Uterus (tissue), 4 donors: ENCODE results near the gene CMBL. TPM values are rescaled to one million over a fixed set of nuclear protein-coding genes. Genes with fewer than 3 reads are reported as not detected.

Source experiments
- DNase-seq, 2 donors: peaks; one replicate each; pipeline ENCODE4 v3.0.0-alpha.2; 2019 to 2020
- H3K27ac ChIP-seq, 2 donors: fragments of 200-600 bp; sonication (generic); 1 replicate in 1 of 2; 2 replicates in 1 of 2; pipeline ENCODE4 v1.5.1; 2016 to 2018
- H3K27me3 ChIP-seq, 2 donors: fragments of 200-600 bp; sonication (generic); one replicate each; pipeline ENCODE4 v1.5.1; 2018 to 2019; ENCODE audit warnings: control low read depth in 1 of 2
- H3K36me3 ChIP-seq, 2 donors: fragments of 200-600 bp; sonication (generic); one replicate each; pipeline ENCODE4 v1.5.1; 2019; ENCODE audit warnings: control low read depth in 1 of 2
- H3K4me1 ChIP-seq, 2 donors: fragments of 200-600 bp; sonication (generic); one replicate each; pipeline ENCODE4 v1.5.1; 2018 to 2019; ENCODE audit warnings: control low read depth in 1 of 2
- H3K4me3 ChIP-seq, 2 donors: fragments of 200-600 bp; sonication (generic); 1 replicate in 1 of 2; 2 replicates in 1 of 2; pipeline ENCODE4 v1.5.1; 2018 to 2019; ENCODE audit warnings: mild to moderate bottlenecking in 1 of 2
- H3K9me3 ChIP-seq, 2 donors: fragments of 200-600 bp; sonication (generic); one replicate each; pipeline ENCODE4 v1.5.1; 2019; ENCODE audit warnings: control low read depth in 1 of 2
- POLR2A ChIP-seq, 2 donors: fragments of 450-650 bp; IDR thresholded peaks; one replicate each; pipeline ENCODE4 v1.6.1; 2016; ENCODE audit warnings: antibody characterized with exemption in 2 of 2, mild to moderate bottlenecking in 1 of 2, moderate library complexity in 1 of 2
- intact Hi-C: fragments of 100-400 bp; cut with DNase I; formaldehyde crosslinking; loops from one replicate; pipeline ENCODE4 v1.15.1; 2023; ENCODE audit warnings: low total_unique reads
- total RNA-seq, 4 donors: library from RNA; depleted of rRNA in 3 of 4; stranded (reverse); fragments of >200 nt in 3 of 4; gene quantifications; one replicate each; pipeline versions ENCODE4 v1.1.0 to v1.2.4, GENCODE V29; 2014 to 2023
- TF ChIP-seq, protein P1 (sequence below), 4 experiments: fragments of 200-600 bp in 2 of 4; fragments of 450-650 bp in 2 of 4; sonication (generic) in 2 of 4; IDR thresholded peaks; one replicate each; pipeline ENCODE4 v1.5.1; 2016 to 2019; ENCODE audit warnings: antibody characterized with exemption in 4 of 4, mild to moderate bottlenecking in 2 of 4, moderate library complexity in 1 of 4
- donor health status: DM: yes; HTN: yes; CAD: no.

Gene CMBL
- total RNA-seq, 4 donors from 2014 or later = 1.5 to 20.3 (median 9.1) TPM

DNA sequence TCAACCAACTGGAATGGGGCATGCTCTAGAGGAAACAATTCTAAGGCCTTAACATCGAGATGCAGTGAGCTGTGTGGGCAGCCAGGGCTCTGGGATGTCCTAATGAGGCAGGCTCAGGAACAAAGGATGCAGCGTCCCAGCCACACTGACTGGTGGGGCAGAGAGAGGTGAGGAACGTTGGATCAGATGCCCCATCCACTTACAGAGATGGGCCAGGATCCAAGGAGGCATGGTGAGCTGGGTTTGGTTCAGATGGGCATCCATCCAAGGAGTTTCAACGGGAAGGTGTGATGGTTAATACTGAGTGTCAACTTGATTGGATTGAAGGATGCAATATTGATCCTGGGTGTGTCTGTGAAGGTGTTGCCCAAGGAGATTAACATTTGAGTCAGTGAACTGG, 30.3 kb upstream of the CMBL start:
- Histone ChIP-seq H3K27ac (no peak overlapping the region), H3K4me3 (no peak overlapping the region), H3K36me3 (no peaks in the 10 kb centered on the region), H3K9me3 (no peaks in the 10 kb centered on the region), H3K27me3 (no peaks in the 10 kb centered on the region), H3K4me1 (no peaks in the 10 kb centered on the region)
- DNase-seq = no peak
- TF ChIP-seq POLR2A (IDR thresholded peaks at IDR 0.05) = no peak
- TF ChIP-seq, protein P1, sequence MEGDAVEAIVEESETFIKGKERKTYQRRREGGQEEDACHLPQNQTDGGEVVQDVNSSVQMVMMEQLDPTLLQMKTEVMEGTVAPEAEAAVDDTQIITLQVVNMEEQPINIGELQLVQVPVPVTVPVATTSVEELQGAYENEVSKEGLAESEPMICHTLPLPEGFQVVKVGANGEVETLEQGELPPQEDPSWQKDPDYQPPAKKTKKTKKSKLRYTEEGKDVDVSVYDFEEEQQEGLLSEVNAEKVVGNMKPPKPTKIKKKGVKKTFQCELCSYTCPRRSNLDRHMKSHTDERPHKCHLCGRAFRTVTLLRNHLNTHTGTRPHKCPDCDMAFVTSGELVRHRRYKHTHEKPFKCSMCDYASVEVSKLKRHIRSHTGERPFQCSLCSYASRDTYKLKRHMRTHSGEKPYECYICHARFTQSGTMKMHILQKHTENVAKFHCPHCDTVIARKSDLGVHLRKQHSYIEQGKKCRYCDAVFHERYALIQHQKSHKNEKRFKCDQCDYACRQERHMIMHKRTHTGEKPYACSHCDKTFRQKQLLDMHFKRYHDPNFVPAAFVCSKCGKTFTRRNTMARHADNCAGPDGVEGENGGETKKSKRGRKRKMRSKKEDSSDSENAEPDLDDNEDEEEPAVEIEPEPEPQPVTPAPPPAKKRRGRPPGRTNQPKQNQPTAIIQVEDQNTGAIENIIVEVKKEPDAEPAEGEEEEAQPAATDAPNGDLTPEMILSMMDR (IDR thresholded peaks at IDR 0.05) = no peak
- intact Hi-C loops = no loop called here

DNA sequence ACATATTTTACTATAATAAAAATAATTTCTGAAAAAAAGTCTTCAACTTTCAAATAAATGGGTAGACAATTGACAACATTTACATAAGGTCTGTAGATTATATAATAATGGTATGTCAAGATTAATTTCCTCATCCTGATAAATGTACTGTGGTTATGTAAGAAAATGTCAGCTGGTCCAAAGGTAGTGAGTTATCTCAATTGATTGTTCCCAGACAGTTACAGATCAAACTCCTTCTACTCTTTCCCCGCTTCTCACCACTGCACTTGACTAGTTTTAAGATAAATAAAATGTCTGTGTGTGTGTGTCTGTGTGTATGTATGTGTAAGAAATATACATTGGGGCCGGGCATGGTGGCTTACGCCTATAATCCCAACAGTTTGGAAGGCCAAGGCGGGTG, 29.4 kb upstream of the CMBL start:
- no peak overlapping the region for H3K4me3 ChIP-seq
- H3K36me3 ChIP-seq = no peaks in the 10 kb centered on the region
- H3K27me3 ChIP-seq = no peaks in the 10 kb centered on the region
- TF ChIP-seq, protein P1 (IDR thresholded peaks at IDR 0.05) = no peak
- TF ChIP-seq POLR2A (IDR thresholded peaks at IDR 0.05) = no peak
- peaks cover 0 to under 1% of the 10 kb centered on the region in 2 donors for H3K4me1 ChIP-seq
- no peaks in the 10 kb centered on the region for H3K9me3 ChIP-seq
- intact Hi-C loops = no loop called here
- no peak for DNase-seq
- H3K27ac ChIP-seq = no peak overlapping the region

DNA sequence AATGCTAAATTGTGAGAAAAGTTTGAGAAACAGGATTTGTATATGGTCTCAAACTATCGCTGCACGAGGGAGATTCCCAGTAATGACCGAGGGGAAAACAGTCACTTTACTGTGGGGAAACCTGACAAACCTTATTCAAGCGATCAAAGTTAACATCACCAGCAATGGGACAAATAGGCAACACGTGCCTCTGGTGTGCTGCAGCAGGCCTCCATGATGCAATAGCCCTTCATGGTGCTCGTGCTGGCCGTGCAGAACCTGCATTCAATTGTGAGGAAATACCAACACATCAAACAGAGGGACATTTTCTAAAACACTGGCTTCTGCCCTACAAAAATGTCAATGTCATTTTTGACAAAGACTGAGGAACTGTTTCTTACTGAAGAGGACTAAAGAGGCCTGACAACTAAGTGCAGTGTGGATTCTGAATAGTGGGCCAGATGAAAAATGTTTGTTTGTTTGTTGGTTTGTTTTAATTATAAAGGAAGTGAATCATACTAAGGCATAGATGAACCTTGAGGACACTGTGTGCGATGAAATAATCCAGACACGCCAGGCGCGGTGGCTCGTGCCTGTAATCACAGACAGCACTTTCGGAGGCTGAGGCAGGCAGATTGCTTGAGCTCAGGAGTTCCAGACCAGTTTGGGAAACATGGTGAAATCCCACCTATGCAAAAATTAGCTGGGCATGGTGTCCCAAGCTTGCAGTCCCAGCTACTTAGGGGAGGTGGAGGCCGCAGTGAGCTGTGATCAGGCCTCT, 28.2 kb upstream of the CMBL start:
- no peak for DNase-seq
- H3K27me3 ChIP-seq = no peaks in the 10 kb centered on the region
- no peak overlapping the region for H3K27ac ChIP-seq
- intact Hi-C loops = no loop called here
- peaks cover 4 to 10% of the 10 kb centered on the region in 2 donors for H3K4me1 ChIP-seq
- H3K4me3 ChIP-seq = no peak overlapping the region
- H3K9me3 ChIP-seq = no peaks in the 10 kb centered on the region
- no peaks in the 10 kb centered on the region for H3K36me3 ChIP-seq
- TF ChIP-seq POLR2A (IDR thresholded peaks at IDR 0.05) = no peak
- TF ChIP-seq, protein P1 (IDR thresholded peaks at IDR 0.05) = no peak

DNA sequence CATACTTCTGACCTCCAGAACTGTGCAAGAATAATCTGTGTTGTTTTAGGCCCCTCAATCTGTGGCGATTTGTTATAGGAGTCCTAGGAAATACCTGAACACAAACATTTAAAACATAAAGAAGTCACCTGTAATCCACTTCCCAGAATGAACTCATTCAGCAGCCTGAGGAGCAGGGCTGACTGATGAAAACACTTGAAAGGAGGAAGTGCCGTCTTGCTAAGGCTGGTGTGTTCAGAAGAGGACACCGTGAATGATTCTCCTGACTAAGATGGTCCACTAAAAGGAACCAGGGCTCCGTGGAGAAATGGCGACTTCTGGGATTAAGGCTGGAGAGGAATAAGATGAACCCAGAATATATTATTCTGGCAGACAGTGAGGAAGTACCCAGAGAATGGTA, 27.1 kb upstream of the CMBL start:
- Histone ChIP-seq H3K9me3 (no peaks in the 10 kb centered on the region), H3K4me3 (no peak overlapping the region), H3K27me3 (no peaks in the 10 kb centered on the region), H3K36me3 (no peaks in the 10 kb centered on the region), H3K27ac (no peak overlapping the region), H3K4me1 (peaks cover 4 to 13% of the 10 kb centered on the region in 2 donors)
- TF ChIP-seq POLR2A (IDR thresholded peaks at IDR 0.05) = no peak
- TF ChIP-seq, protein P1 (IDR thresholded peaks at IDR 0.05) = no peak
- intact Hi-C loops = no loop called here
- DNase-seq = no peak

DNA sequence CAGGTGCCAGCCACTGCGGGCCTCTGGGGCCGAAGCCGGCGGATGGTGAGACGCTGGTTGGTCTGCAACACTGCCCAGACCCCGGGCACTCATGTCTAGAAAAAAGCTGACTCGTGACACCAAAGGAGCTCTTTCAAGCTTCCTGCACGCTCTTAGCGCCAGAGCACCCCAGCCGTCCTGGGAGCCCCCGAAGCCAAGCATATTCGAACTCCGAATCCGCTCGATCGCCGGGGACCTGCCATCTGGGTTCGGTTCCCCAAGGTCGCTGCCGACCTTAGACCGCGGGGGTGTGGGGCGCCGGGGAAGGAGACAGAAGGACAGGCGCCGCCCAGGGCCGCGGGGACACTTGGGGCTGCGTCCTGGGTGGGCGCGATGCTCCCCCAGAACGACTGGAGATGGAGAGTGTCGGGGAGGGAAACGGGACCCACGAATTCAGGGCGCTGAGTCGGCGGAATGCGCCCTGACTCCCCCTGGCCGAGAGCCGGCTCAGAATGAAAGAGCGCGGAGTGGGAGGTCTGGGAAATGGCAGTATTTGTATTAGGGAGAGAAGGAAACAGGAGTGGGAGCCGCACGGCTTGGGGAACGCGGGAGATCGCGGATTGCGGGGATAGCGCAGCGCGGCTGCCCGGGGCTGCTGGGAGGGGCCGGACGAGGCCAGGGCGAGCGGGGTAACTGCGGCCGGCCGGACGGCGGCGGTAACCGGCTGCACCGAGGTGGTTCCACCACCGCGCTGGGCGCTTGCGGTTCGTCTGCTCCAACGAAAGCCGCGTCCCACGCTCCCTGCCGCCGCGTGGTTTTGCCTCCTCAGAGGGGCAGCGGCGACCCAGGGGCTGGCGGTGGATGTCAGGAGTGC, 25.7 kb upstream of the CMBL start:
- H3K4me1 ChIP-seq = peaks cover 4 to 13% of the 10 kb centered on the region in 2 donors
- peak in 1 of 2 donors; percentile 39 for DNase-seq
- H3K4me3 ChIP-seq = peak overlapping the region; percentile 38 to 55
- H3K36me3 ChIP-seq = no peaks in the 10 kb centered on the region
- H3K27ac ChIP-seq = peak overlapping the region; percentile 33 to 61
- no peaks in the 10 kb centered on the region for H3K27me3 ChIP-seq
- TF ChIP-seq, protein P1 (IDR thresholded peaks at IDR 0.05) = peak in 1 of 4 experiments; percentile 34
- TF ChIP-seq POLR2A (IDR thresholded peaks at IDR 0.05) = no peak
- no peaks in the 10 kb centered on the region for H3K9me3 ChIP-seq
- intact Hi-C loops = no loop called here
